SK-N-MC (cell line): ENCODE results near the gene ACTN3.

Source experiments
- EZH2 ChIP-seq: fragments of 200-600 bp; sonication (generic); IDR thresholded peaks from one replicate; pipeline ENCODE4 v1.6.1; 2017; ENCODE audit warnings: antibody characterized with exemption
- FOXP2 ChIP-seq: optimal IDR thresholded peaks from 2 replicates; pipeline ENCODE3; 2011; ENCODE audit warnings: mild to moderate bottlenecking, moderate library complexity; ENCODE audit not compliant: insufficient read depth; ENCODE audit errors: extremely low read length, control extremely low read depth
- POLR2AphosphoS5 ChIP-seq: IDR thresholded peaks from 2 replicates; pipeline ENCODE4 v1.6.1; 2012; ENCODE audit warnings: mild to moderate bottlenecking, low read depth, low read length, borderline replicate concordance

DNA sequence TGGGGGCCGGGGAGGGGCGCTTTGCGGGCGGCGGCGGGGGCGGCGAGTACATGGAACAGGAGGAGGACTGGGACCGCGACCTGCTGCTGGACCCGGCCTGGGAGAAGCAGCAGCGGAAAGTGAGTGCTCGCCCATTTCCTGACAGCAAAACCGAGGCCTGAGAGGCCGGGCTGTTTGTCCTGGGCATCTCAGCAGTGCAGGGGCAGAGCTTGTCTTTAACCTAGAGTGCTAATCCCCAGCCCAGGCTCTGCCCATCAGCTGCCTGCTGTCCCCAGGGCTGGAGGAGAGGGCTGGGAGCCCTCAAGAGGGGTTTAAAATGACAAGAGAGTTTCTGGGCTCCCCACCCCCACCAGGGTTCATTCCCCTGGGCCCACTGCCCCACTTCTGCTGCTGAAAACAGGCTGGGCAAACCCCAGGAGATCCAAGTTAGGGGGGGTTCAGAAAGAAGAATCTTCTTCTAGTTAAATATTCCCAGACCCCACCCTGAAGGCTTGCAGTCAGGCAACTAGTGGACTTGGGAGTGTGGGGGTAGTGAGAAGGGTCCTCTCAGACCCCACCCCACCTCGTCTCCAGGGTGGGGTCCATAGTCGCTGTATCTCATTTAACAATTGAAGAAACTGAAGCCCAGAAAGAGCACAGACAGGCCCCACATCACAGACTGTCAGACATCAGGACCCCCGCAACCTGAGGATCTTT is 411 bp downstream of the ACTN3 start:
- TF ChIP-seq EZH2 (no peak), POLR2AphosphoS5 (no peak), FOXP2 (no peak)
